Kidney glomerular epithelial cell (primary cell): ENCODE results near the gene SLC25A22.

ENCODE experiments used
- DNase-seq: peaks from one replicate; lab custom pipeline; 2025; lab: John Stamatoyannopoulos, UW

SLC25A22 gene

GRCh38 chr11:788953-789940 lies 8.8 kb downstream of the SLC25A22 start:
- no peak for DNase-seq

DNA sequence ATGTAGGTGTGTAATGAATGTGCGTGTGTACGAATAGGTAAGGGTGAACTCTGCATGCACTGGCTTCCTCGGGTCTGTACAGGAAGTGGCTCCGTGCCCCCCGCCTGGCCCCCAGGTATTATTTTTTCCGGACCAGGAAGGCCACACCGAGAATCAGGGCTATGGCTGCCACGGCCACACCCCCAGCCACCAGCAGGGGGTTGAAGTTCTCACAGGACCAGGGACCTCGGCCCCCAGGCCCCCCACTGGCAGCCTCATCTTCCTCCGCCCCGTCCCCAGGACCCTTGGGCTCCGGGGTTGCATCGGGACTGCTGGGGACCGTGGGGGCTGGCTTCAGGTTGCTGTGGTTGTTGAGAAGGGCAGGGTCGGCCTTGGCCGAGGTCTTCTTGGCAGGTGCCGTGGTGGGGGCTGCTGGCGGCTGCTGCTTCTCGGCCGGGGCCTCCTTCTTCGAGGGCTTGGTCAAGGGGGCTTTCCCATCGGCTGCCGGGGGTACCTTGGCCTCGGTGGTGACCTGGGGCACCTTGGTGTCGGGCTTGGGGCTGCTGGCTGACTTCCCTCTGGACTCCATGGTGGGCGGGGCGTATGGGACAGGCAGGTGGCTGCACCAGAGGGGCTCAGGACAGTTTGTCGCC lies 10.0 kb downstream of the SLC25A22 start:
- DNase-seq: no peak

GRCh38 chr11:787084-787675 lies 10.9 kb downstream of the SLC25A22 start:
- no peak for DNase-seq

GRCh38 chr11:786235-787083 lies 11.6 kb downstream of the SLC25A22 start:
- DNase-seq: no peak

- peak; percentile 78 for DNase-seq
These were observed 14.5 kb downstream of the SLC25A22 start for GRCh38 chr11:783581-784015.

GRCh38 chr11:782264-783174 lies 15.6 kb downstream of the SLC25A22 start:
- DNase-seq: no peak

DNA sequence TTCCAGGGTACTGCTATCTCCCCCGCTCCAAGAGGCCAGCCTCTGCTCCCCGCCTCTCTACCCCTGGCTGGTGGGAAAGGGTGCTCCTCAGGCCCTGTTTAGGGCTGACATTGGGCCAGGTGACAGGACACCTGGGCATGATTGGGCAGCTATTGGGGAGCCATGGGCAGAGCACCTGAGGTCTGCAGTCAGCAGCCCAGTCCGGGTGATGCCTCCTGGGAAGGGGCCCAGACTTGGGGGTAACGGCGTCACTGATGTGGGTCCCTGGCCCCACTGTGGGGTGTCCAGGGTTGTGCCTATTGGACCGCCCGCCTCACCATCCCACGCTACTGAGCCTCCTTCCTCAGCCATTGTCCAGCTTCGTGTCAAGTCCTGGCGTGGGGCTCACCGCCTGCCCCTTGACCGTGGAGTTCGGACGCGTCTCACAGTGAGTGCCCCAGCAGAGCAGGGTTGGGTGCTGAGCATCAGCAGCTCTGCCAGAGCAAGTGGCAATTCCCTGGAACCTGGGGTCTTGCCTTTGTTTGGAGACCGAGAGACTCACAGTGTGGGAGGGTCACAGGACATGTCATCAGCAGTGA lies 18.0 kb downstream of the SLC25A22 start:
- no peak for DNase-seq

- DNase-seq: no peak
These were observed 18.8 kb downstream of the SLC25A22 start for GRCh38 chr11:778976-779954.

DNA sequence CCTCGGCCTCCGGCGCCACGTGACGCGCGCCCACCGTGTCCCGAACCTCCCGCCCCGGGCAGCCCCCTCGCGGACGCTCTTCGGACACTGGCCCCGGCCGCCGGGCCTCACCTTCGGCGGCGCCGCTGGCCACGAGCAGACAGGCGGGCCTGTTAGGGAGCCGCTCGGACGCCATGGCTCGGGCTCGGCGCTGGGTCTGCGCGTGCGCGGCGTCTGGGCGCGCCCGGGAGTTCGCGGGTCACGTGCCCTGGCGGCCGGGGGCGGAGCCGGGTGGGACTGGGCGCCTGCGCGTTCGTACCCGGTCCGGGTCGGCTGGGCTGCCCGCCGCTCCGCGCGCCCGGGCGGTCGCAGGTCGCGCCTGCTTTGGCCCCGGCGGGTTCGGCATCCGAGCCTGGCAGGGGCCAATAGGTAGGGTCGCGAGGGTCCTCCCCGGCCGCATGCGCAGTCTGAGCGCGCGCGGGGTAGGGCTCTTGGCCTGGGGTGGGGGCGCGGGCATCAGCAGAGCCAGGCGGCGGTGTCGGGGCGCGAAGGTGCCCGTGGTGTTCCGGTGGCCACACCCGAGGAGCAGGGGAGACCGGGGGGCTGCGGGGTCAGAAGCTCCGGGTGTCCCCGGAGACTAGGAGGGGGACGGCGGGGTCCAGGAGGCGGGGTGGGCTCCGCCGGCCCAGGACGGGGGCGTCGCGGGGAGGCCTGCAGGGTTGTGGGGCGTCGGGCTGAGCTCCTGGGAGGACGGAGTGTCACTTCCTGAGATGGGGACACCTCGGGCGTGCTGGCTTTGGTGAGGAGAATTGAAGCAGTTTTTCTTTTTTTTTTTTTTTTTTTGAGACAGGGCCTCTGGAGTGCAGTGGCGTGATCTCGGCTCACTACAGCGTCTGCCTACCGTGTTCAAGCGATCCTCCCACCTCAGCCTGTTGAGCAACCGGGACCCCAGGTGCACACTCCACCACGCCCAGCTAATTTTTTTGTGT lies 20.5 kb downstream of the SLC25A22 start, which contains the start of gene GATD1:
Gene GATD1, minus strand, starts transcription at position 200 of the 968 bp plus-strand sequence. Its CDS starts 25 bp downstream, at position 175.
- DNase-seq: peak; percentile 81

DNA sequence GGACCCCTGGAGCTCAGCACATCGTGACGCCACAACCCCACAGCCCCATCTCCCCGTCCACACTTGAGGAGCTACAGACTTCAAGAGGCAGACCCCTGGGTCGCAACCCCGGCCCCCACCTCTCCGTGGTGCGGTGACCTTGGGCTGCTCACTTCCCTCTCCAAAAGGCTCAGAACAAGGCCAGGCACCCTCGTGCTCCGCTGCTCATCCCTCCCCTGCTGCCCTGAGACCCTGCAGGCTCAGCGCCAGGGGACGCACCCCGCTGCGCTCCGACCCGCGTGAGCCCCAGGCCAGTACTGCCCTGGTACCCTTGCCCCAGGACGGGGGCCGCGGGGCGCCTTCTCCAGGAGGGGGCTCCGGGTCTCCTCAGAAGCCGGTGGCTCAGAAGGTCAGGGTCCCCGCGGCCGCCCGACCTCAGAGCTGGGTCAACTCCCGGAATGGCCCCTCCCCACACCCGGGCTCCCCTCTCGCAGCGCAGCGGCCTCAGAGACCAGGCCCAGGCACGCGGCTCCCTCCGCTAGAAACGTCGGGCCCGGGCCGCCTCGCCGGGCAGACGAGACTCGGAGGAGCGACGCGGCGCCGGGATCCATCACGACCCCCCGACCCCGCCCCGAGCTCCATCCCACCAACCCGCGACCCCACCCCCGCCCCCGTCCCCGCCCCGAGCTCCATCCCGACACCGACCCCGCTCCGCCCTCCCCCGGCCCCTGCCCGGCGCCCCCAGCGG lies 21.4 kb downstream of the SLC25A22 start:
- DNase-seq: no peak

- DNase-seq: no peak
These were observed 21.9 kb downstream of the SLC25A22 start for GRCh38 chr11:776263-776560.

GRCh38 chr11:774873-775592 lies 23.0 kb downstream of the SLC25A22 start:
- no peak for DNase-seq

GRCh38 chr11:773830-774229 lies 24.3 kb downstream of the SLC25A22 start:
- no peak for DNase-seq

DNA sequence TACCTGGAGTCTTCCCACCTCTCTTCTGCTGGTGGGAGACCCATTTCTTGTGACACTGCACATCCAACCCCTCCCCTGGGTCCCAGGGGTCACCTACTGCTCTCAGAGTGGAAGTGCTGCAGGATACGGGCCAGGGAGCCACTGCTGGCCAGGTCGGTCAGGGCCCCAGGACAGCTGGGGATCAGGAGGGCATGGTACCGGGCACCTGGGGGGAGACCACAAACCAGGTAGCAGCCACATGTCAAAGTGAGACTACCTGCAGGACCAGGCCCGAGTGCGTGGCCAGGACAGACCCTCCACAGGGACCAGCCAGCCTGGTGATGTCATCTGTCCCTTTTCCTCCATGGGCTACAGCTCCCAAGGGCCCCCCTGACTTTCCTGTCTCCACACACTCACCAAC lies 24.7 kb downstream of the SLC25A22 start:
- no peak for DNase-seq

- no peak for DNase-seq
These were observed 25.4 kb downstream of the SLC25A22 start for GRCh38 chr11:772429-773390.
